ENCODE results near the gene CDSN.
"Not testable (repeated sequence)": the region's sequence is repeated elsewhere in the genome, so short reads cannot be mapped to it uniquely, and the experiment has no call there.

The CDSN gene

GRCh38 chr6:31120151-31120915 lies at the start of gene CDSN:
TSS of gene CDSN (minus strand) at chr6:31120446. CDS start at chr6:31120419, 27 bp downstream.
- DNase-seq = no peak

DNA sequence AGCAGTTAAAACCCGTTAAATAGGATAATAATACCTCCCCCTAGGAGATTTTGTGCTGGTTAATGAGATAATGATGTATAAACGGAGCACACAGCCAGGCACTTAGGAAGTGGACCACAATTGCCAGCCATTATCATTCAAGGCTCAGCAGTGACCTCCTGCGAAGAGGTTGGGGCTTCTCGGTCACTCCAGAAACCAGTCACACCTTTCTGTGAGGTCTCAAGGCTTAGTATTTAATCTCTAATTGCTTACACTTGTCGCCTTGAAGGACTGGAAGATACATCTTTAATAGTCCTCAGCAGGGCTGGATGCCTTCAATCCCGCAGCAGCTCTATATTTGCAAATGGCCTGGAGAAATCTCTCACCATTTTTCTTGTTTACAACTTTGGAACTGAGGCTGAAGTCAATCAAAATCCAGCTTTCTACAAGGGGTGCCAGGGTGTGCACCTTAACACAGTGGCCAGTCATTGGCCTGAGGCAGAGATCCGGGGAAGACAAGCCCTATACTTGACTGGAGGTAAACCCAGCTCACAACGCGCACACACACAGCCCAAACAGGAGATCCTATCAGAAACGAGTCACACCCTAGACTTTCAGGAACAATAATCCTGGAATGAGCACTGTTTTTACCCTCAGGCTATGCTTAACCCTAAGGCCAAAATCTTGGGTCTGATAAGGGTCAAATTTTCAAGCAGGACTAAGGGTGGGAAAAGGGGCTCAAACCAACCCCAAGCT lies 49.0 kb upstream of the CDSN start:
- no peak for DNase-seq

DNA sequence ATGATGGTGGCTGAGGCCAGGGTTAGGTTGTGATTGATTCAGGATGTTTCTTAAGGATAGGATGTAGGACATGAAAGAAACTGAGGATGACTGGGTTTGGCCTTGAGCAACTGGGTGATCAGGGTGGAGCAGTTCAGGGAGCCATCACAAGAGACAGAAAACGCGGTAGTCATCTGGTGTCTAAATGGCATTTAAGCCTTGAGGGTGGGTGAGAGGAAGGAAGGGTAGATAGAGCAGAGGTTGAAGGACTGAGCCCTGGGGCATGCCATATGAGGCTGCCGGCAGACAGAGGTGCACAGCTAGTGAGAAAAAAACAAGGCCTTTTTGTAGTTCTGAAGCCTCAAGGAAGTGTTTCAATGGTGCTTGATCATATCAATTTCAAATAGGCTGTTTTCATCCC lies 48.4 kb upstream of the CDSN start:
- no peak for DNase-seq

- no peak for DNase-seq
Observed at GRCh38 chr6:31165986-31166385, 45.7 kb upstream of the CDSN start.

DNA sequence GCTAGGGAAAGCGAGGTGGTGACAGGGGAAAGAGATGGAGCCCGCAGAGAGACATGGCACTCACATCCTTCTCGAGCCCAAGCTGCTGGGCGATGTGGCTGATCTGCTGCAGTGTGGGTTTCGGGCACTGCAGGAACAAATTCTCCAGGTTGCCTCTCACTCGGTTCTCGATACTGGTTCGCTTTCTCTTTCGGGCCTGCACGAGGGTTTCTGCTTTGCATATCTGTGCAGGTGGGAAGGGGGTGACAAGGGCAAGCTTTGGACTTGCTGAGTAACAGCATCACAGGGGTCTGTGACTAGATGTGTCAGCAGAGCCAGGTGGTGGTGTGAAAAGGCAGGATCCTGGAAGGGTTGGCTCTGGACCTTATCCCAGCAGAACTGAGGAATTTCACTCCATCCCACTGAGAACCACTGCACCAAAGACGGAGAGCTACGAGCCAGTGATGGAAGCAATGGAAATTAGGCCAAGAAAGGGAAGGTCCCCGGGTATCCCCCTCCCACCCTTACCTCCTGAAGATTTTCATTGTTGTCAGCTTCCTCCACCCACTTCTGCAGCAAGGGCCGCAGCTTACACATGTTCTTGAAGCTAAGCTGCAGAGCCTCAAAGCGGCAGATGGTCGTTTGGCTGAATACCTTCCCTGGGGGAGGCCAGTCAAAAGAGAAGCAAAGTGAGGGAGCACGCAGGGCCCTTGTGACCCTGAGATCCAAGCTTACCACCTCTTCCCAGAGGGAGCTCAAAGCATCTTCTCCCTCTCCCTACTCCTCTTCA lies 45.0 kb upstream of the CDSN start:
- not testable (repeated sequence) for DNase-seq

GRCh38 chr6:31164475-31165063 lies 44.3 kb upstream of the CDSN start:
- DNase-seq = not testable (repeated sequence)

- peak; percentile 13 to 19 for DNase-seq
Observed at GRCh38 chr6:31163922-31164321, 43.7 kb upstream of the CDSN start.

DNA sequence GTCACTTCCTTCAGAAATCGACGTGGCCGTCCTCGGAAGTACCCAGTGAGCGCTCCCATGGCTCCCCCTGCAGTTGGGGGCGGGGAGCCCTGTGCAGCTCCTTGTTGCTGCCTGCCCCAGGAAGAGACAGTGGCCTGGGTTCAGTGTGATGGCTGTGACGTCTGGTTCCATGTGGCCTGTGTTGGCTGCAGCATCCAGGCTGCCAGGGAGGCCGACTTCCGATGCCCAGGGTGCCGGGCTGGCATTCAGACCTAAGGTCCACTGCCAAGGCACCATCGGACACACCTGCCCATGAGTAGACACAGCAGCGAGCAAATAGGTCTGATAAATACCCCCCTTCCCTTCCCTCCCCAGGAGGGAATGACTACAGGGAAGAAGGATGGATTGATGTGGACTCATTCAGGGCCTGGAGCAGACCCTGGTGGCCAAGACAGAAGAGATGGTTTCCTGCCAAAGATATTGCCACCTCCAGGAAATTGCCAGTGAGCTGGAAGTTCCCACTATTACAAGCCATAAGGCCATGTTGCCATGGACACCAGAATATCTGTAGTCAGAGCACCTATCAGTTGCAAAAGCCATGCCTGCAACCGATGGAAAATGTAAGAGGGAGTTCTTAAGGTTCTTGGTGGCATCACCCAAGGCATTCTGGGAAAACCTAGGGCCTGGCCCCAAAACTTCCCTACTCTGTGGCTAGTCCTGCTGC lies 42.4 kb upstream of the CDSN start:
- DNase-seq = no peak

DNA sequence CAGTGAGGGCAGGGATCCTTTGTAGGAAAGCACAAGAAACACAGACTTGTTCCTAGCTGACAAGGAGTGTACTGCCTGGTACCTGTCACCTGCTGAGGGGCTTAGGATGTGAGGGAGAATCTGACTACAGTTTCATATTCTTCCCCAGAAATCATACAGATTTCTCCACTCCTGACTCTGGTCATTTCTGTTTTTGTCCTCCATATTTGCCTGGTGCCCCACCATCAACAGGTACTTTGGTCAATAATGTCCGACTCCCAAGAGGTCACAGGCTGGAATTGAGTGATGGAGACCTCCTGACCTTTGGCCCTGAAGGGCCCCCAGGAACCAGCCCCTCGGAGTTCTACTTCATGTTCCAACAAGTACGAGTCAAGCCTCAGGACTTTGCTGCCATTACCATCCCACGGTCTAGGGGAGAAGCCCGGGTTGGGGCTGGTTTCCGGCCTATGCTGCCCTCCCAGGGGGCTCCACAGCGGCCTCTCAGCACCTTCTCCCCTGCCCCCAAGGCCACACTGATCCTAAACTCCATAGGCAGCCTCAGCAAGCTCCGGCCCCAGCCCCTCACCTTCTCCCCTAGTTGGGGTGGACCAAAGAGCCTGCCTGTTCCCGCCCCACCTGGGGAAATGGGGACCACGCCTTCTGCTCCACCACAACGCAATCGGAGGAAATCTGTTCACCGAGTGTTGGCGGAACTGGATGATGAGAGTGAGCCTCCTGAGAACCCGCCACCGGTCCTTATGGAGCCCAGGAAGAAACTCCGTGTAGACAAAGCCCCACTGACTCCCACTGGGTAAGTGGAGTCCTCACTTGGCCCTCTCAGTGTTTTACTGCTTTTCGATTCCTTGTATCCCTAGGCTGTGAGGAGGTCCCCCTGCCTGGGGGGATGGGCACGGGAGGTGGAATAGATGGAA lies 41.2 kb upstream of the CDSN start:
- no peak for DNase-seq

DNA sequence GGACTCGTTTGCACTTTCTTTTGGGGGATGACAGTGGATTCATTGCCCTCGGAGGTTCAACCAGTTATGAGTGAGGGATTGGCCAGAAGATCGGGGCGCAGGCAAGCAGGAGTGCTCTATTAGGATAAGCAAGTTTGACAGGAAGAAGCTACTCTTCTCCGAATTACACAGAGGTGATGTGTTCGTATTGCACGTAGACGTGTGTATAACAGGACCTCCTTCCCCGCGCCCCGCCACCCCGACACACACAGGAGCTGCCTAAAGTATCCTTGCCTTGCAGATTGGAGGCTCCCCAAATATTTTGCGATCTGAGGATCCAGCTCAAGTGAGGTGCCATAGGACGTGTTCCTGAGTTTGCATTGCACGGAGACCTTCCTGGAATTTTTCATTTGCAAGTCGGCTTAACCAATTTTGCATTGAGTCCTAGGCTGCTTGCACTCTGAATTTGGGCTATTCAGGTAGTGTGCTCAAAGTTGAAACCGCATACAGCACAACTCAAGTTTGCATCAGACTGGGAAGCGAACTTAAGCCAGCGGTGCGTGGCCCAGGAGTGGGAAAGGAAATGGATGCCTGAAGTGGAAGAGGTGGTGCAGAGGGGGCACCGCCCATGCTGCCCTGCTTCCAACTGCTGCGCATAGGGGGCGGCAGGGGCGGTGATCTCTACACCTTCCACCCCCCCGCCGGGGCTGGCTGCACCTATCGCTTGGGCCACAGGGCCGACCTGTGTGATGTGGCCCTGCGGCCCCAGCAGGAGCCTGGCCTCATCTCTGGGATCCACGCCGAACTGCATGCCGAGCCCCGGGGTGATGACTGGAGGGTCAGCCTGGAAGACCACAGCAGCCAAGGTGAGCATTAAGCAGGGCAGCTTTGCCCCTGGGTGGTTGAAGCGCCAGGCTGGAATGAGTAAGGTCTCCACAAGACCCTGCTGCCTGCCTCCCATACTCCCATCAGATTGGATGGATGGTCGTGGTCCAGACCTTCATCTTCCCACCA lies 38.9 kb upstream of the CDSN start:
- peak; percentile 41 to 54 for DNase-seq

DNA sequence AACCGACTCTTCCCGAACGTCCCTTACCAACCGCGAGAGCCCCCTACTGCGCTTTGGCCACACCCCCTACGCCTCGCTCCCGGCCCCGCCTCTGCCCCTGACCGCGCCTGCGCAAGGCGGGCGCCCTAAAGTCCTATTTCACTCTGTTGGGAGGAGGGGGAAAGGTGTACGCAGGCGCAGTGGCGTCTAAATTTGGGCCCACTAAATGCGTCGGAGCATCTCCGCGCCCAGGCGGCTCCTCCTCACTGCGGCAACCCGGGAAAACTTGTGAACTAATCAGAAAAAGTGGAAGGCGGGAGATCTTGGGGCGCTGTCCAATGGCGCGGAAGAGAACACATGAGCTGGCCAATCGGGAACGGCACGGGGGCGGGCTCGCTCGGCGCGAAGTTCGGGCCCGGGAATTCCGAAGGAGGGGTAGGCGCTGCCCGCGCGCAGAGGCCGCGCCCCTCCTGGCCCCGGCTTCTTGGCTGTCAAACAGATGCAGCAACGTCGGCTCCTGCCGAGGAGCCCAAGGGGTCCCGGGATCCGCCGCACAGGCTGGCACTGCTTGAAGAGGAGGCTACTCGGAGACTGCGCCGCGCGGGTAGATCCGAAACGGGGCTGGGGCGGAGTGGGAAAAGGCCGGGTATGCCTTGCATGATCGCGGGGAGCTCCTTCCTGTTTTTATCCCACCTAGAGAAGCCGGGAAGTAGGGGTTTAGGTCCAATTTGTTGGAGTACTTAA lies 38.1 kb upstream of the CDSN start, which contains the start of gene TCF19:
Gene TCF19 (plus strand): TSS at position 450 of the 723 bp plus-strand sequence. CDS start 881 bp downstream, outside the sequence.
- peak; percentile 100 for DNase-seq

DNA sequence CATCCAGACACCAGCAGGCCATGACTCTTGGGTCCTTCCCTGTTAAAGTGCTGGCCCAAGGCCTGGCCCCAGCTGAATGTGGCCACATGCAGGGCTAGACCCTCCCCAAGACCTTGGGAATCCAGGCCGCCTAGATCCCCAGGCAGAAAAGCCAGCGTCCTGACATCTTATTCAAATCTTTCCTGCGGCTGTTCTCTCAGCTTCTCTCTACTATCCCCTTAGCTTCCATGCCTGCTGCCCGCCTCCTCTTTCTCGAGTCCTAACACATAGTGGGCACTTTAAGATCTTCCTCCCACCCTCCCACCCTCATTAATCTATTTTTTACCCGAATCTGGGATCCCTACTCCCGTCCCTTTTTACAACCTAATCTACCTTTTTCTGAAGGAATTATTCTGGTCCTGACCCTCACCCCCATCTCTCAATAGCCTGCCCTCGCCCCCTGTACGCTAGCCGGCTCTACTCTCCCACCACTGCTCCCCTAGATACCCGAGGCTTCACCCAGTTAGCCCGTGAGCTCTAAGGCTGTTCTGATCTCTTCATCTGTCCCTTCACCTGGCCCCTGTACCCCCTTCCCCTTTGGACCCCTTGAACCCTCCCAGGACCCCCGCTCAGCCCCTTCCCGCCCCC lies 37.4 kb upstream of the CDSN start, which contains the start of gene CCHCR1:
Gene CCHCR1 (minus strand): TSS at position 290 of the 627 bp plus-strand sequence. CDS start 202 bp downstream, at position 88.
- no peak for DNase-seq

DNA sequence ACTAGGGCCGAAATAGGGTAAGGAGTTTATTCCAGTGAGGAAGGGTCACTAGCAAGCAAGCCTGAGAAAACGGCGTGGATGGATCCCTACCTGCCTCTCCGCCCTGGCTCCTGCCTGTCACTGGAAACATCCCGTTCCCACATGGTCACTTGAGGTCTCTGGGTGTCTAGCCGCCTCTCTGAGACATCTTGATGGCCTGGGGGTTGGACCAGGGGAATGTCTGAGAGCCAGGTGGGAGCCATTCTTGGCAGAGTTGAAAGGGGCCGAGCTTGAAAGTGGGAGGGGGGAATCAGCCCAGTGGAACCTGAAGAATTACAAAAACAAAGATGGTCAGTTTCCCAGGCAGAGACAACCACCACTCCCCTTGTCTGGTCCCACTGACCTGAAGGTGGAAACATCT lies 36.4 kb upstream of the CDSN start:
- DNase-seq = no peak

DNA sequence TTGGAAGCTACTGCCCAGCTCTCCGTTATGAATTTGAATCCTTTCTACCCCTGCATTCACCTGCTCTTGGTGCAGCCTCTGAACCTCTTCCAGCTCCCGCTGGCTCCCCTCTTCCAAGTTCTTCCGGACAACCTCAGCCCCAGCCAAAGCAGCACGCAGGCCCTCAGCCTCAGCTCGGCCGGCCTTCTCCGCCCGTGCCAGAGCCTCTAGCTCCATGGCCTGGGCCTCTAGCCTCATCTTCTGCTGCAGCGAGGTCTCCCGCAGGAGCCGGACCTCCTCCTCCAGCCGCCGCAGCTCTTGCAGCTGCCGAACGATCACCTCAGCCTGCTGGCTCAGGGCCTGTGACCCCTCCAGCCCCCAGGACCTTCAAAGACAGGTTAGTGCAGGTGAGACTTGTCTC lies 34.2 kb upstream of the CDSN start:
- DNase-seq = no peak

- DNase-seq = no peak
Observed at GRCh38 chr6:31152781-31153180, 32.5 kb upstream of the CDSN start.

GRCh38 chr6:31149827-31150447 lies 29.7 kb upstream of the CDSN start:
- DNase-seq = no peak

DNA sequence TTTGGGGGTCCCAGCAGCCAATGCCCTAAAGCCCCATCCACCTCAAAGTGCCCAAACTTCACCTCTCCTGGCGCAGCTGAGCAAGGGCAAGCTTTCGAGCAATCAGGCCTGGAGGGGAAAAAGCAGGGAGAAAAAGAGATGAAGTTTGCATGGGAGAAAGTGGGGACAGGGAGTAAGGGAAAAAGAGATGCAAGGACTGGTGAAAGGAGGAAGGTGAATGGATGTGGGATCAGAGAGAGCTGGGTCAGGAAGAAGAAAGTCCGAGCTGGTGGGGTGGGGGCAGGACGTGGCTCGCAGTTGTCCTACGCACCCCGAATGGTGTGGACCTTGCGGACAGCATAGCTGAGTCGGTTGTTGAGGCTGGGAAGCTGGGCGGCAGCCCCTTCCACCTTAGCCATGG lies 25.1 kb upstream of the CDSN start:
- DNase-seq = no peak

DNA sequence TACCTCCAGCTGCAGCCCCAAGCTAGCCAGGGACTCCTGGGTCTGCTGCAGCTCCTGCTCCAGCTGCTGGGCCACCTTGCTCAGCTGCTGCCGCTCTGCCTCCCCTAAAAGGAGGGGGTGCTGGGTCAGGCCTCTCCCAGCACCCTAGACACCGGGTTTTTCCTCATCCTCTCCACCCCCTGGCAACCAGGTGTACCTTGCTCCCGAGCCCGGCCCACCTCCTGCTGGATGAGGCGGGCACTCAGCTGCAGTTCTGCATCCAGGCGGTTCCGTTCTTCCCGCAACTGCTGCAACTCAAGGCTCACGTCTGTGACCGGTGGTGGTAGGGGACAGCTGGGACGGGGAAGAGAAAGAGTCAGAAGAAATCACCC lies 24.7 kb upstream of the CDSN start:
- DNase-seq = no peak

Measured in AML-193 (cell line).